HepG2 (cell line): Measurements from ENCODE around the gene SLC4A11. TPM values are rescaled to one million over a fixed set of nuclear protein-coding genes. Genes with fewer than 3 reads are reported as not detected.
A peak's percentile ranks its signal among the peaks of the same experiment; 100 is the strongest.

Source experiments
- BORCS8-MEF2B ChIP-seq: sonication (generic); formaldehyde crosslinking; IDR thresholded peaks from 2 replicates; pipeline ENCODE4 v1.8.0; 2022; ENCODE audit warnings: mild to moderate bottlenecking, missing genetic modification reagents
- BRF2 ChIP-seq: sonication (generic); formaldehyde crosslinking; IDR thresholded peaks from 2 replicates; pipeline ENCODE4 v1.8.1; 2022; ENCODE audit warnings: mild to moderate bottlenecking, missing genetic modification reagents
- JARID2 ChIP-seq: sonication (generic); formaldehyde crosslinking; IDR thresholded peaks from 2 replicates; pipeline ENCODE4 v1.8.1; 2023; ENCODE audit warnings: missing genetic modification reagents, inconsistent platforms; ENCODE audit not compliant: insufficient replicate concordance
- MLXIP ChIP-seq: sonication (generic); formaldehyde crosslinking; IDR thresholded peaks from 2 replicates; pipeline ENCODE4 v1.9.0; 2021; ENCODE audit warnings: missing genetic modification reagents, borderline replicate concordance
- MXD3 ChIP-seq: IDR thresholded peaks from 2 replicates; pipeline ENCODE4 v1.6.1; 2016; ENCODE audit warnings: mild to moderate bottlenecking, missing biosample characterization, missing genetic modification reagents
- NFIB ChIP-seq: sonication (generic); formaldehyde crosslinking; IDR thresholded peaks from 2 replicates; pipeline ENCODE4 v1.9.0; 2021; ENCODE audit warnings: missing genetic modification reagents, mild to moderate bottlenecking, borderline replicate concordance
- PATZ1 ChIP-seq: sonication (generic); formaldehyde crosslinking; IDR thresholded peaks from 2 replicates; pipeline ENCODE4 v1.4.0; 2020; ENCODE audit warnings: missing genetic modification reagents
- RNF219 ChIP-seq: sonication (generic); formaldehyde crosslinking; IDR thresholded peaks from 2 replicates; pipeline ENCODE4 v1.5.0; 2020; ENCODE audit warnings: mild to moderate bottlenecking, missing genetic modification reagents
- TEAD2 ChIP-seq: sonication (generic); formaldehyde crosslinking; IDR thresholded peaks from 2 replicates; pipeline ENCODE4 v1.9.0; 2021; ENCODE audit warnings: missing genetic modification reagents
- ZNF121 ChIP-seq: sonication (generic); formaldehyde crosslinking; IDR thresholded peaks from 2 replicates; pipeline ENCODE4 v1.5.0; 2020; ENCODE audit warnings: mild to moderate bottlenecking, missing genetic modification reagents
- ZNF280B ChIP-seq: sonication (generic); formaldehyde crosslinking; IDR thresholded peaks from 2 replicates; pipeline ENCODE4 v1.5.0; 2020; ENCODE audit warnings: missing genetic modification reagents, mild to moderate bottlenecking, borderline replicate concordance
- ZNF501 ChIP-seq: sonication (generic); formaldehyde crosslinking; IDR thresholded peaks from 2 replicates; pipeline ENCODE4 v1.5.1; 2020; ENCODE audit warnings: mild to moderate bottlenecking, moderate library complexity, missing genetic modification reagents
- ZNF709 ChIP-seq: sonication (generic); formaldehyde crosslinking; IDR thresholded peaks from 2 replicates; pipeline ENCODE4 v1.5.0; 2020; ENCODE audit warnings: mild to moderate bottlenecking, missing genetic modification reagents
- ZNF772 ChIP-seq: sonication (generic); formaldehyde crosslinking; IDR thresholded peaks from 2 replicates; pipeline ENCODE4 v1.5.0; 2020; ENCODE audit warnings: mild to moderate bottlenecking, missing genetic modification reagents
- polyA plus RNA-seq, 8 experiments: library from polyadenylated mRNA; depleted of rRNA in 3 of 8; stranded (reverse) in 7 of 8; unstranded in 1 of 8; fragments of >200 nt; fragmentation: Illumina TruSeq in 4 of 8; extraction: Trizol in 4 of 8; gene quantifications; 2 replicates each; pipeline versions ENCODE4 v1.2.1 to v1.2.3, GENCODE V29; 2011 to 2016; ENCODE audit warnings: low read depth in 4 of 8, missing spikeins in 1 of 8, mixed read lengths in 1 of 8; ENCODE audit not compliant: insufficient read depth in 1 of 8
- total RNA-seq, 5 experiments: library from RNA; depleted of rRNA; stranded (reverse); fragments of >200 nt; fragmentation: Illumina TruSeq; extraction: Trizol; gene quantifications; 2 replicates each; pipeline ENCODE4 v1.2.3, GENCODE V29; 2016; ENCODE audit warnings: low read depth in 1 of 5

SLC4A11 gene
- total and polyA plus RNA-seq, 2 of the 13 experiments (the other 11 are each of a cell fraction or from before 2014, with no cell fraction given), result 3.9 to 27.0 TPM

- TF ChIP-seq MLXIP (no peak), ZNF772 (CRISPR knock-in tag) (0 out of 2 replicates have a peak, but pooled peaks have one; percentile 73), ZNF121 (no peak), NFIB (CRISPR knock-in tag) (no peak), RNF219 (CRISPR knock-in tag) (no peak), ZNF280B (CRISPR knock-in tag) (peak; percentile 53; the same call in 1 of the 2 replicates), MXD3 (CRISPR knock-in tag) (no peak), TEAD2 (CRISPR knock-in tag) (no peak), ZNF501 (CRISPR knock-in tag) (no peak), ZNF709 (CRISPR knock-in tag) (no peak), BORCS8-MEF2B (no peak), PATZ1 (CRISPR knock-in tag) (peak; percentile 55; the same call in 1 of the 2 replicates), JARID2 (CRISPR knock-in tag) (no peak), BRF2 (CRISPR knock-in tag) (no peak)
These were observed 9.4 kb upstream of the SLC4A11 start (continued) for GRCh38 chr20:3248167-3248992.
